GM12878 (cell line): ENCODE measurements around the gene QRFP. TPM values are rescaled to one million over a fixed set of nuclear protein-coding genes. Genes with fewer than 3 reads are reported as not detected.

ENCODE experiments used
- ATAC-seq: fragments of 200-7000 bp; cut with Tn5 transposase; 3 replicates; pipeline ENCODE4 v1.9.1; 2020; ENCODE audit warnings: mild to moderate bottlenecking, moderate library complexity
- BruUV-seq: library from RNA; stranded (reverse); fragments of 400-500 nt; replicated peaks from 2 replicates; lab custom pipeline; 2021; lab: Mats Ljungman, UMichigan
- CTCF ChIA-PET: fragments of 300-600 bp; sonication (Branson Sonifier 250); formaldehyde crosslinking; extraction: SDS; loops from one replicate; lab custom pipeline; 2021; ENCODE audit warnings: inconsistent platforms; lab: Yijun Ruan, JAX
- POLR2A ChIA-PET: fragments of 350-600 bp; formaldehyde crosslinking; extraction: SDS; loops from one replicate; lab custom pipeline; 2021; ENCODE audit warnings: inconsistent platforms; lab: Charles Lee
- RAD21 ChIA-PET: fragments of 300-600 bp; sonication (Branson Sonifier 250); formaldehyde crosslinking; loops from one replicate; lab custom pipeline; 2023; ENCODE audit warnings: antibody characterized with exemption; ENCODE audit not compliant: unreplicated experiment; lab: Charles Lee
- SMC1A ChIA-PET: fragments of 300-600 bp; sonication (Branson Sonifier 250); formaldehyde crosslinking; loops from one replicate; lab custom pipeline; 2023; ENCODE audit not compliant: unreplicated experiment, uncharacterized antibody; lab: Charles Lee
- DNase-seq: peaks from one replicate; pipeline ENCODE4 v3.0.0-alpha.2; 2011; ENCODE audit warnings: low read depth, low spot score
- FAIRE-seq: peaks from 3 replicates; lab custom pipeline; 2011; peaks lifted over from hg19 to GRCh38; lab: Jason Lieb, UNC
- H2AFZ ChIP-seq: 2 replicates; pipeline ENCODE4 v1.6.0; 2011; ENCODE audit warnings: low read depth, low read length, control low read depth; ENCODE audit not compliant: control insufficient read depth
- H3K27ac ChIP-seq: 2 replicates; pipeline ENCODE4 v1.5.1; 2011; ENCODE audit warnings: control low read depth; ENCODE audit not compliant: control insufficient read depth, insufficient read depth
- H3K27me3 ChIP-seq, 2 experiments: replicated peaks in 1 of 2; 2 replicates each; pipeline versions ENCODE4 v1.6.0 to v1.6.1; 2011; ENCODE audit warnings: low read length in 1 of 2; ENCODE audit not compliant: control insufficient read depth in 2 of 2, insufficient read depth in 2 of 2
- H3K36me3 ChIP-seq, 2 experiments: 2 replicates each; pipeline ENCODE4 v1.5.1; 2011; ENCODE audit warnings: low read length in 1 of 2; ENCODE audit not compliant: control insufficient read depth in 2 of 2, insufficient read depth in 2 of 2
- H3K4me1 ChIP-seq: 2 replicates; pipeline ENCODE4 v1.6.1; 2011; ENCODE audit warnings: mild to moderate bottlenecking, low read length, moderate library complexity, mixed read lengths; ENCODE audit not compliant: control insufficient read depth, insufficient read depth
- H3K4me2 ChIP-seq: 2 replicates; pipeline ENCODE4 v1.6.0; 2011; ENCODE audit warnings: control low read depth; ENCODE audit not compliant: control insufficient read depth, insufficient read depth
- H3K4me3 ChIP-seq: fragments of 200-600 bp; sonication (generic); 2 replicates; pipeline ENCODE4 v1.5.1; 2016
- H3K79me2 ChIP-seq: 2 replicates; pipeline ENCODE4 v1.6.0; 2011; ENCODE audit warnings: low read length; ENCODE audit not compliant: control insufficient read depth, insufficient read depth
- H3K9ac ChIP-seq: 2 replicates; pipeline ENCODE4 v1.8.0; 2011; ENCODE audit warnings: low read length, control low read depth, mixed read lengths; ENCODE audit not compliant: control insufficient read depth, insufficient read depth
- H3K9me3 ChIP-seq: replicated peaks from 3 replicates; pipeline ENCODE4 v1.5.1; 2011; ENCODE audit warnings: mild to moderate bottlenecking, low read length; ENCODE audit not compliant: control insufficient read depth, insufficient read depth
- H4K20me1 ChIP-seq: 2 replicates; pipeline ENCODE4 v1.6.0; 2011; ENCODE audit not compliant: control insufficient read depth, insufficient read depth
- CREM ChIP-seq: IDR thresholded peaks from 2 replicates; pipeline ENCODE4 v1.6.1; 2014; ENCODE audit warnings: antibody characterized with exemption, low read depth
- CTCF ChIP-seq, 3 experiments: IDR thresholded peaks in 2 of 3; conservative IDR thresholded peaks in 1 of 3; 2 replicates each; pipeline ENCODE4 v1.5.1; 2011; ENCODE audit warnings: low read depth in 3 of 3, low read length in 3 of 3, mild to moderate bottlenecking in 3 of 3, control low read depth in 2 of 3, moderate library complexity in 2 of 3, inconsistent platforms in 1 of 3, mixed read lengths in 1 of 3; ENCODE audit not compliant: control insufficient read depth in 2 of 3, insufficient read depth in 1 of 3; ENCODE audit errors: extremely low read depth in 1 of 3
- FOXK2 ChIP-seq: fragments of 450-650 bp; IDR thresholded peaks from 2 replicates; pipeline ENCODE4 v1.6.1; 2017; ENCODE audit warnings: mild to moderate bottlenecking, moderate library complexity
- MYB ChIP-seq: fragments of 150-350 bp; IDR thresholded peaks from 2 replicates; pipeline ENCODE4 v1.6.1; 2014; ENCODE audit warnings: mild to moderate bottlenecking, low read depth, low read length, borderline replicate concordance
- RAD21 ChIP-seq: IDR thresholded peaks from 2 replicates; pipeline ENCODE4 v1.6.1; 2011; ENCODE audit warnings: mild to moderate bottlenecking, low read depth, low read length, moderate library complexity; ENCODE audit not compliant: insufficient read depth
- SREBF2 ChIP-seq: IDR thresholded peaks from 2 replicates; pipeline ENCODE4 v1.6.1; 2012; ENCODE audit warnings: mild to moderate bottlenecking, low read length
- WGBS: methylation state at CpG from one replicate; pipeline ENCODE4 v1.1.6; 2016; ENCODE audit warnings: low lambda C conversion rate; ENCODE audit not compliant: insufficient replicate concordance, insufficient coverage; ENCODE audit errors: missing lambda C conversion rate; 5-methylcytosine and 5-hydroxymethylcytosine counted together
- in situ Hi-C: fragments of 300-500 bp; cut with MboI; formaldehyde crosslinking; loops from 9 replicates; pipeline ENCODE4 v1.14.3; 2018; ENCODE audit warnings: mixed read lengths
- intact Hi-C: fragments of 100-400 bp; cut with micrococcal nuclease; formaldehyde crosslinking; loops from one replicate; pipeline ENCODE4 v1.14.2; 2022; ENCODE audit not compliant: unreplicated experiment
- polyA plus RNA-seq, 11 experiments: library from polyadenylated mRNA; depleted of rRNA in 4 of 11; unstranded in 6 of 11; stranded (reverse) in 5 of 11; fragments of >200 nt; fragmentation: Nextera tagmentation in 4 of 11; fragmentation: Illumina TruSeq in 1 of 11; extraction: Ambion mirVana in 4 of 11; extraction: Trizol in 1 of 11; gene quantifications; 1 replicate in 1 of 11; 2 replicates in 10 of 11; pipeline versions ENCODE4 v1.2.1 to v1.2.3, GENCODE V29; 2011 to 2016; ENCODE audit warnings: inconsistent platforms in 2 of 11, missing spikeins in 2 of 11, low read depth in 1 of 11
- total RNA-seq, 4 experiments: library from RNA; depleted of rRNA in 3 of 4; stranded (reverse); fragments of >200 nt in 3 of 4; fragmentation: Illumina TruSeq in 1 of 4; extraction: Trizol in 1 of 4; gene quantifications; 2 replicates each; pipeline versions ENCODE4 v1.2.1 to v1.2.3, GENCODE V29; 2013 to 2021
- TF ChIP-seq, protein P1 (sequence below): fragments of 150-350 bp; IDR thresholded peaks from 2 replicates; pipeline ENCODE4 v1.6.1; 2014; ENCODE audit warnings: mild to moderate bottlenecking, low read depth, low read length
- TF ChIP-seq, protein P2 (sequence below): IDR thresholded peaks from 2 replicates; pipeline ENCODE4 v1.6.1; 2012; ENCODE audit warnings: mild to moderate bottlenecking, low read depth, low read length

Gene QRFP
- total and polyA plus RNA-seq, 10 of the 15 experiments (the other 5 are each of a cell fraction or from before 2014, with no cell fraction given), result not detected

DNA sequence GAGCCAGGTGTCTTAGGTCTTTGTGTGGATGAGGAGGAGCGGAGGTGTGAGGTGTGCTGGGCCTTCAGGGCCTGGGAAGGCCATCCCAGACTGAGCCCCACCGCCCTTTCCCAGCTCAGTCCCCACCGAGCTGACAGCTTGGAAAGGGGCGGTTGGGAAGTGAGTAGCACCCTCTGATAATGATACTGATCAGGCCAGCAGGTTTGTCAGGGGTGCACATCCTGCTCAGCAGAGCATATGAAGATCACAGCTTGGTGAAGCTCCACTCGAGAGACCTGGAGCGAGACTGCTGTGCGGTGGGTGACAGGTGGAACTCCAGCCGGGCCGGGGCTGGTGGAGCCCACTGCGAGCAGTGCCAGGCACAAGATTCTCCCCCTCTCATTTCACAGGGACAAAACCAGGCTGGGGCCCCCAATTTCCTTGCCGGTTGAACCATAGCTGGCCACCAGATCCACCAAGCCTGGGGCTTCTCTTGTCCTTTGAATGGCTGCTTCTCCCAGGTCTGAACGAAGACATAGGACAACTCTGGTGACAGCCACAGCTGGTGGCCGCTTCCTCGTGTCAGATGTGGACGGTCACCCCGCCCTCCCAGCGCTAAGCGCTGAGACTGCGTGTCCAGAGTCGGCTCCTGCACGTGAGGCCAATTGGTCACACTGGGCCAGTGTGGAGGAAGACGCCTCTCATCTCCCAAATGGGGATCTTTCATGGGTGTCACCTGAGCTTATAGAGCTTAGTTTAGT lies 8.3 kb downstream of the QRFP start:
- in situ Hi-C loops (no loop called here), intact Hi-C loops (no loop called here)
- BruUV-seq, result no TSS peak
- ChIA-PET RAD21 (no interaction called here), POLR2A (no interaction called here), CTCF (no interaction called here), SMC1A (no interaction called here)
- Histone ChIP-seq H3K9ac (no peak overlapping the region), H3K79me2 (no peaks in the 10 kb centered on the region), H3K27me3 (no peaks in the 10 kb centered on the region), H3K4me2 (no peak overlapping the region), H4K20me1 (no peaks in the 10 kb centered on the region), H3K4me1 (no peaks in the 10 kb centered on the region), H3K4me3 (no peak overlapping the region), H3K9me3 (no peaks in the 10 kb centered on the region), H2AFZ (no peak overlapping the region), H3K27ac (no peak overlapping the region), H3K36me3 (peaks cover 6 to 26% of the 10 kb centered on the region in 2 experiments)
- 96% methylated on average over 22 of the region's 22 CpGs for WGBS
- DNase-seq (no peak), ATAC-seq (no peak), FAIRE-seq (no peak)
- TF ChIP-seq, protein P1, sequence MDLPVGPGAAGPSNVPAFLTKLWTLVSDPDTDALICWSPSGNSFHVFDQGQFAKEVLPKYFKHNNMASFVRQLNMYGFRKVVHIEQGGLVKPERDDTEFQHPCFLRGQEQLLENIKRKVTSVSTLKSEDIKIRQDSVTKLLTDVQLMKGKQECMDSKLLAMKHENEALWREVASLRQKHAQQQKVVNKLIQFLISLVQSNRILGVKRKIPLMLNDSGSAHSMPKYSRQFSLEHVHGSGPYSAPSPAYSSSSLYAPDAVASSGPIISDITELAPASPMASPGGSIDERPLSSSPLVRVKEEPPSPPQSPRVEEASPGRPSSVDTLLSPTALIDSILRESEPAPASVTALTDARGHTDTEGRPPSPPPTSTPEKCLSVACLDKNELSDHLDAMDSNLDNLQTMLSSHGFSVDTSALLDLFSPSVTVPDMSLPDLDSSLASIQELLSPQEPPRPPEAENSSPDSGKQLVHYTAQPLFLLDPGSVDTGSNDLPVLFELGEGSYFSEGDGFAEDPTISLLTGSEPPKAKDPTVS, result no peak
- TF ChIP-seq FOXK2 (no peak), MYB (no peak), CREM (no peak), SREBF2 (no peak), CTCF (IDR thresholded peaks at IDR 0.05 in 2 of 3, conservative IDR thresholded peaks at IDR 0.05 in 1 of 3; ENCODE audit: control insufficient read depth in 2 of 3, extremely low read depth in 1 of 3, insufficient read depth in 1 of 3, low read depth in 3 of 3, low read length in 3 of 3) (no peak), RAD21 (no peak)
- TF ChIP-seq, protein P2, sequence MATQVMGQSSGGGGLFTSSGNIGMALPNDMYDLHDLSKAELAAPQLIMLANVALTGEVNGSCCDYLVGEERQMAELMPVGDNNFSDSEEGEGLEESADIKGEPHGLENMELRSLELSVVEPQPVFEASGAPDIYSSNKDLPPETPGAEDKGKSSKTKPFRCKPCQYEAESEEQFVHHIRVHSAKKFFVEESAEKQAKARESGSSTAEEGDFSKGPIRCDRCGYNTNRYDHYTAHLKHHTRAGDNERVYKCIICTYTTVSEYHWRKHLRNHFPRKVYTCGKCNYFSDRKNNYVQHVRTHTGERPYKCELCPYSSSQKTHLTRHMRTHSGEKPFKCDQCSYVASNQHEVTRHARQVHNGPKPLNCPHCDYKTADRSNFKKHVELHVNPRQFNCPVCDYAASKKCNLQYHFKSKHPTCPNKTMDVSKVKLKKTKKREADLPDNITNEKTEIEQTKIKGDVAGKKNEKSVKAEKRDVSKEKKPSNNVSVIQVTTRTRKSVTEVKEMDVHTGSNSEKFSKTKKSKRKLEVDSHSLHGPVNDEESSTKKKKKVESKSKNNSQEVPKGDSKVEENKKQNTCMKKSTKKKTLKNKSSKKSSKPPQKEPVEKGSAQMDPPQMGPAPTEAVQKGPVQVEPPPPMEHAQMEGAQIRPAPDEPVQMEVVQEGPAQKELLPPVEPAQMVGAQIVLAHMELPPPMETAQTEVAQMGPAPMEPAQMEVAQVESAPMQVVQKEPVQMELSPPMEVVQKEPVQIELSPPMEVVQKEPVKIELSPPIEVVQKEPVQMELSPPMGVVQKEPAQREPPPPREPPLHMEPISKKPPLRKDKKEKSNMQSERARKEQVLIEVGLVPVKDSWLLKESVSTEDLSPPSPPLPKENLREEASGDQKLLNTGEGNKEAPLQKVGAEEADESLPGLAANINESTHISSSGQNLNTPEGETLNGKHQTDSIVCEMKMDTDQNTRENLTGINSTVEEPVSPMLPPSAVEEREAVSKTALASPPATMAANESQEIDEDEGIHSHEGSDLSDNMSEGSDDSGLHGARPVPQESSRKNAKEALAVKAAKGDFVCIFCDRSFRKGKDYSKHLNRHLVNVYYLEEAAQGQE, result no peak
